Stimulated activated CD4-positive, alpha-beta T cell treated with anti-CD3 and anti-CD28 coated beads, Interleukin-1b, Interleukin-23, amount 100 ng/mL, for 1 hour (primary cell): ENCODE results near the gene ELAPOR2.
"Not testable (repeated sequence)": the region's sequence is repeated elsewhere in the genome, so short reads cannot be mapped to it uniquely, and the experiment has no call there.

Experiments used
- DNase-seq, 2 donors: peaks; one replicate each; pipeline ENCODE4 v3.0.0-alpha.2; 2020; ENCODE audit warnings: low read depth in 2 of 2

ELAPOR2 gene

GRCh38 chr7:87059525-87060287, at the start of gene ELAPOR2:
Gene ELAPOR2, minus strand, starts transcription at chr7:87059654. Its CDS starts 141 bp downstream, at chr7:87059513.
- DNase-seq, result peak; percentile 39 to 63

GRCh38 chr7:87107949-87108776, 48.7 kb upstream of the ELAPOR2 start:
- no peak for DNase-seq

- no peak for DNase-seq
These were observed 47.6 kb upstream of the ELAPOR2 start for GRCh38 chr7:87106974-87107612.

- no peak for DNase-seq
These were observed 45.9 kb upstream of the ELAPOR2 start for GRCh38 chr7:87105401-87105800.

- DNase-seq, result no peak
These were observed 40.9 kb upstream of the ELAPOR2 start for GRCh38 chr7:87100326-87100725.

GRCh38 chr7:87097375-87097774, 37.9 kb upstream of the ELAPOR2 start:
- DNase-seq, result not testable (repeated sequence)

GRCh38 chr7:87094322-87094721, 34.9 kb upstream of the ELAPOR2 start:
- no peak for DNase-seq

- DNase-seq, result no peak
These were observed 33.2 kb upstream of the ELAPOR2 start for GRCh38 chr7:87092568-87093091.

- no peak for DNase-seq
These were observed 32.1 kb upstream of the ELAPOR2 start for GRCh38 chr7:87091487-87092066.

GRCh38 chr7:87083865-87084519, 24.5 kb upstream of the ELAPOR2 start:
- no peak for DNase-seq

GRCh38 chr7:87082675-87083074, 23.2 kb upstream of the ELAPOR2 start:
- no peak for DNase-seq

GRCh38 chr7:87075671-87076404, 16.4 kb upstream of the ELAPOR2 start:
- no peak for DNase-seq

GRCh38 chr7:87067788-87068187, 8.3 kb upstream of the ELAPOR2 start:
- DNase-seq, result no peak

- no peak for DNase-seq
These were observed 759 bp upstream of the ELAPOR2 start for GRCh38 chr7:87060288-87060537.

GRCh38 chr7:87058744-87059524, 520 bp downstream of the ELAPOR2 start:
- no peak for DNase-seq

GRCh38 chr7:87057210-87057609, 2.2 kb downstream of the ELAPOR2 start:
- DNase-seq, result no peak

- no peak for DNase-seq
These were observed 3.1 kb downstream of the ELAPOR2 start for GRCh38 chr7:87056346-87056745.

- no peak for DNase-seq
These were observed 10.6 kb downstream of the ELAPOR2 start for GRCh38 chr7:87048839-87049238.

- no peak for DNase-seq
These were observed 13.0 kb downstream of the ELAPOR2 start for GRCh38 chr7:87046456-87046855.

- DNase-seq, result not testable (repeated sequence)
These were observed 14.7 kb downstream of the ELAPOR2 start for GRCh38 chr7:87044713-87045112.
